ENCODE results near the gene PRDM15. TPM values are rescaled to one million over a fixed set of nuclear protein-coding genes. Genes with fewer than 3 reads are reported as not detected.

The PRDM15 gene
- total RNA-seq, 6 donors from 2014 or later = 5.3 to 31.4 (median 7.4) TPM

- Histone ChIP-seq H3K27ac (no peak overlapping the region), H3K9me3 (peaks cover 0 to 2% (median 0%) of the 10 kb centered on the region in 4 donors), H3K27me3 (no peaks in the 10 kb centered on the region), H3K4me1 (no peaks in the 10 kb centered on the region), H3K4me3 (no peak overlapping the region), H3K36me3 (peaks cover 0 to 12% (median 1%) of the 10 kb centered on the region in 4 donors)
- ATAC-seq (ENCODE audit: low FRiP score in 2 of 2) = no peak
- WGBS, 2 donors = 89 to 93% methylated on average over 6 of the region's 6 CpGs
- TF ChIP-seq CTCF (IDR thresholded peaks at IDR 0.05) = no peak
- TF ChIP-seq EP300 (IDR thresholded peaks at IDR 0.05) = no peak
- no peak for TF ChIP-seq POLR2AphosphoS5 (IDR thresholded peaks at IDR 0.05)
- no peak for TF ChIP-seq POLR2A (IDR thresholded peaks at IDR 0.05)
- no peak for DNase-seq
These were observed 33.2 kb downstream of the PRDM15 start for GRCh38 chr21:41846033-41846317.

GRCh38 chr21:41845310-41846032 lies 33.7 kb downstream of the PRDM15 start:
- 91 to 93% methylated on average over 12 to 21 of the region's 21 CpGs for WGBS, 2 donors
- no peak for DNase-seq
- no peaks in the 10 kb centered on the region for H3K27me3 ChIP-seq
- H3K9me3 ChIP-seq = peaks cover 0 to 7% (median under 1%) of the 10 kb centered on the region in 4 donors
- TF ChIP-seq CTCF (IDR thresholded peaks at IDR 0.05) = no peak
- no peak for TF ChIP-seq EP300 (IDR thresholded peaks at IDR 0.05)
- TF ChIP-seq POLR2A (IDR thresholded peaks at IDR 0.05) = no peak
- TF ChIP-seq POLR2AphosphoS5 (IDR thresholded peaks at IDR 0.05) = no peak
- ATAC-seq (ENCODE audit: low FRiP score in 2 of 2) = no peak
- no peaks in the 10 kb centered on the region for H3K4me1 ChIP-seq
- H3K27ac ChIP-seq = no peak overlapping the region
- H3K36me3 ChIP-seq = peaks cover 0 to 12% (median 1%) of the 10 kb centered on the region in 4 donors
- no peak overlapping the region for H3K4me3 ChIP-seq

GRCh38 chr21:41843584-41843983 lies 35.6 kb downstream of the PRDM15 start:
- DNase-seq (no peak), ATAC-seq (ENCODE audit: low FRiP score in 2 of 2) (no peak)
- no peak overlapping the region for H3K4me3 ChIP-seq
- no peak for TF ChIP-seq POLR2A (IDR thresholded peaks at IDR 0.05)
- no peak for TF ChIP-seq EP300 (IDR thresholded peaks at IDR 0.05)
- no peak for TF ChIP-seq POLR2AphosphoS5 (IDR thresholded peaks at IDR 0.05)
- TF ChIP-seq CTCF (IDR thresholded peaks at IDR 0.05) = no peak
- H3K27me3 ChIP-seq = no peaks in the 10 kb centered on the region
- no peaks in the 10 kb centered on the region for H3K4me1 ChIP-seq
- H3K36me3 ChIP-seq = peaks cover 0 to 22% (median 7%) of the 10 kb centered on the region in 4 donors
- H3K9me3 ChIP-seq = peaks cover 0 to 8% (median 1%) of the 10 kb centered on the region in 4 donors
- 100% methylated on average over 2 of the region's 2 CpGs for WGBS, 2 donors
- no peak overlapping the region for H3K27ac ChIP-seq

- no peak overlapping the region for H3K4me3 ChIP-seq
- H3K27me3 ChIP-seq = no peaks in the 10 kb centered on the region
- peaks cover 0 to 30% (median 21%) of the 10 kb centered on the region in 4 donors for H3K36me3 ChIP-seq
- no peaks in the 10 kb centered on the region for H3K4me1 ChIP-seq
- DNase-seq (no peak), ATAC-seq (ENCODE audit: low FRiP score in 2 of 2) (no peak)
- TF ChIP-seq POLR2AphosphoS5 (IDR thresholded peaks at IDR 0.05) (no peak), CTCF (IDR thresholded peaks at IDR 0.05) (no peak), POLR2A (IDR thresholded peaks at IDR 0.05) (no peak), EP300 (IDR thresholded peaks at IDR 0.05) (no peak)
- no peak overlapping the region for H3K27ac ChIP-seq
- peaks cover 0 to 8% (median 1%) of the 10 kb centered on the region in 4 donors for H3K9me3 ChIP-seq
- 89 to 96% methylated on average over 1 of the region's 1 CpG for WGBS, 2 donors
These were observed 38.3 kb downstream of the PRDM15 start for GRCh38 chr21:41840880-41841279.
